ENCODE measurements around the gene RPE.

Gene RPE

GRCh38 chr2:210003359-210003758, 921 bp downstream of the RPE start:
- no peak for DNase-seq

- no peak for DNase-seq
Observed at GRCh38 chr2:210004881-210005280, 2.4 kb downstream of the RPE start.

GRCh38 chr2:210007895-210008294, 5.5 kb downstream of the RPE start:
- DNase-seq = no peak

GRCh38 chr2:210009126-210009525, 6.7 kb downstream of the RPE start:
- peak; percentile 61 for DNase-seq

- no peak for DNase-seq
Observed at GRCh38 chr2:210009896-210010295, 7.5 kb downstream of the RPE start.

- DNase-seq = no peak
Observed at GRCh38 chr2:210020138-210020537, 17.7 kb downstream of the RPE start.

GRCh38 chr2:210022824-210023223, 20.4 kb downstream of the RPE start:
- no peak for DNase-seq

DNA sequence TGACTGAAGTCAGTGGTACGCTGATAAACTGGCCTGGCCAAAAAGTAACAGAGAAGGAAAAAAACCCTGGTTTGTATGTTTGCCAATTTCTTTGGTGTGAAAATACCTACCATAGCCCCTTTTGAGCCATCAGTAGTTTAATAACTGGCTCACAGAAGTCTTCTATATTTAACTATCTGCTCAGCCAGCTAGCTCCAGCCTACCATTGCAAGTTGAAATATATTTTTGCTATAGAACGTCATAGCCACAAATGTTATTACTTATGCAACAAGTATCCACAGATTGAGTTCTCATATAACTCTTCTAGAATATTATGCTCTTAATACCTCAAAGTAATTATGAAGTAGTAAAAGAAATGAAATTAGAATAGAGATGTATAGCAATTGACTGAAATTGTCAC, 25.2 kb downstream of the RPE start:
- no peak for DNase-seq

DNA sequence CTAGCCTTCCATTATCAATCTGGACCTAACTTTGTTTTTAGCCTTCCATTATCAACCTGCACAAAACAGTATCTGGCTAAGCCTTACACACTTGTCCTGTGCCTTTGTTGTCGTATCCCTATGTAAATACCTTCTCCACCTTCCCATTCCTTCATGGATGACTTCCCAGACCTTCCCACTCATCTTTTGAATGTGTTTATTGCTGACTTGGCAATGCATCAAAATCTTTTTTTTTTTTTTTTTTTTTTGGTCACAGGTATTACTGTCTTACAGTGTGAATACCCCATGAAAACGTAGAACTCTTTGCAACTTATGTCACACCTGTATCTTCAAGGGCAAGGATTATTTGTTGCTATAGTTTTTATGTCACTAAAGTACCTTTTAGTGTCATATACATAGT, 25.7 kb downstream of the RPE start:
- DNase-seq = no peak

- DNase-seq = no peak
Observed at GRCh38 chr2:210034087-210034683, 31.7 kb downstream of the RPE start.

- DNase-seq = no peak
Observed at GRCh38 chr2:210035679-210036078, 33.2 kb downstream of the RPE start.

- DNase-seq = no peak
Observed at GRCh38 chr2:210038078-210038477, 35.6 kb downstream of the RPE start.

DNA sequence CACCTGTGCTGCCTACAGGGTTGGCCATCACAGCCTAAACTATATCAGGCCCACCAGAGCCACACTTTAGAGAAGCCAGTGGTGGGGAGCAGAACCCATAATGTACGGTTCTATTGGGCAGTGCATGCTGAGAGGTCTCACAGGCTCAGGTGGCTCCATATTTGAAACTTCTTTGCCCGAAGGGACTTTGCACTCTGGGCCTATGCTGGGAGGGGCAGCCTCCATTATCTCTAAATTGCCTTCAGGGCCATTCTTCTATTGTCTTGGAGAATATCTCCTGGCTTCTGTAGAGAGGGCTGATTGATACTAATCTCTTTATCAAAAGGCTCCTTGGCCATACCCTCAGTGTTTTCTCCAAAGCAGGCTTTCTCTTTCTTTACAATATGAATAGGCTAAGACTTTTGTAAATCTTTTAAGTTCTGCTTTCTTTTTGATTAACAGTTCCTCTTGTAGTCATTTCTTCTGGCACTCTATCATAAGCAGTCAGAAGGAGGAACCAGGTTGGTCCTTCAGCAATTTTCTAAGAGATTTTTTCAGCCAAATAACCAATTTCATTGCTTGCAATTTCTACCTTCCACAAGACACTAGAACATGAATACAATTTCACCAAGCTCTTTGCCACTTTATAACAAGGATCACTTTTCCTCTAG, 44.5 kb downstream of the RPE start:
- no peak for DNase-seq

DNA sequence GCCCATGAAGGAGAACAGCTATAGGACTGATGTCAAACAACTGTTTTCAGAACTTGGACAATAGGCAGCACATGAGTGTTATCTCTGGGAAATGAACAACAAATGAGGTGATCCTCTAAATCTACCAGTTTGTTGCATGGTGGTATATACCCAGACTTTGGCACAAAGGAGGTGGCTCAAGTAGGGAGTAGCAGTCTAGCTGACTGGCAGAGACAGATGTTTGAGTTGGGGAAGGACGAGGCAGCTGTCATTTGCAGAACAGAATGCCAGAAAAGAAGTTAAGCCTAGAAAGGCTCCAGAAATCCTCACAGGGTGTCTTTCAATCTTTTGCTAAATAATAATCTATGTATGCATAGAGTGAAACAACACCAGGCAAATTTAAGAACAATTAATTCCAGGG, 47.4 kb downstream of the RPE start:
- DNase-seq = no peak

- DNase-seq = no peak
Observed at GRCh38 chr2:210050885-210051284, 48.4 kb downstream of the RPE start.

- no peak for DNase-seq
Observed at GRCh38 chr2:210054696-210055095, 52.3 kb downstream of the RPE start.

- DNase-seq = no peak
Observed at GRCh38 chr2:210055825-210056224, 53.4 kb downstream of the RPE start.

GRCh38 chr2:210063306-210063705, 60.9 kb downstream of the RPE start:
- DNase-seq = no peak
